ENCODE results near the gene THAP3. TPM values are rescaled to one million over a fixed set of nuclear protein-coding genes. Genes with fewer than 3 reads are reported as not detected.
"Not testable (repeated sequence)": the region's sequence is repeated elsewhere in the genome, so short reads cannot be mapped to it uniquely, and the experiment has no call there.

THAP3 gene
- polyA plus RNA-seq, 4 donors, result 14.3 to 35.1 (median 18.0) TPM

GRCh38 chr1:6658359-6659060 lies 33.8 kb downstream of the THAP3 start:
- no peak overlapping the region for H3K4me3 ChIP-seq (ENCODE audit: low read depth in 1 of 3, low read length in 3 of 3)
- peaks cover 3 to 23% (median 4%) of the 10 kb centered on the region in 3 donors for H3K36me3 ChIP-seq (ENCODE audit: control insufficient read depth in 3 of 3, insufficient read depth in 2 of 3, low read depth in 1 of 3, low read length in 3 of 3)
- FAIRE-seq (no peak), DNase-seq (peak; percentile 40 to 43)
- H3K9me3 ChIP-seq (ENCODE audit: control insufficient read depth in 2 of 2, insufficient read depth in 1 of 2, low read depth in 1 of 2, low read length in 1 of 2), result no peaks in the 10 kb centered on the region
- 49 to 68% (median 52%) methylated on average over 5 of the region's 5 CpGs for WGBS, 3 donors
- H3K4me1 ChIP-seq (ENCODE audit: control insufficient read depth in 3 of 3, insufficient read depth in 2 of 3, low read depth in 1 of 3, low read length in 2 of 3), result no peaks in the 10 kb centered on the region
- peak overlapping the region in 1 of 3 donors; percentile 38 for H3K27ac ChIP-seq (ENCODE audit: low read depth in 1 of 3, low read length in 2 of 3)
- no peaks in the 10 kb centered on the region for H3K27me3 ChIP-seq (ENCODE audit: control insufficient read depth in 3 of 3, insufficient read depth in 3 of 3, low read length in 3 of 3)

- Histone ChIP-seq H3K4me3 (ENCODE audit: low read depth in 1 of 3, low read length in 3 of 3) (no peak overlapping the region), H3K27ac (ENCODE audit: low read depth in 1 of 3, low read length in 2 of 3) (no peak overlapping the region), H3K4me1 (ENCODE audit: control insufficient read depth in 3 of 3, insufficient read depth in 2 of 3, low read depth in 1 of 3, low read length in 2 of 3) (no peaks in the 10 kb centered on the region), H3K27me3 (ENCODE audit: control insufficient read depth in 3 of 3, insufficient read depth in 3 of 3, low read length in 3 of 3) (no peaks in the 10 kb centered on the region), H3K36me3 (ENCODE audit: control insufficient read depth in 3 of 3, insufficient read depth in 2 of 3, low read depth in 1 of 3, low read length in 3 of 3) (peaks cover 0 to 27% (median 5%) of the 10 kb centered on the region in 3 donors), H3K9me3 (ENCODE audit: control insufficient read depth in 2 of 2, insufficient read depth in 1 of 2, low read depth in 1 of 2, low read length in 1 of 2) (no peaks in the 10 kb centered on the region)
- FAIRE-seq, result no peak
- no peak for DNase-seq
- 81 to 89% (median 87%) methylated on average over 7 of the region's 7 CpGs for WGBS, 3 donors
Measured at GRCh38 chr1:6660415-6661049, 35.9 kb downstream of the THAP3 start.

GRCh38 chr1:6662468-6662867 lies 37.8 kb downstream of the THAP3 start:
- WGBS, 3 donors, result 96 to 100% (median 100%) methylated on average over 7 of the region's 7 CpGs
- H3K36me3 ChIP-seq (ENCODE audit: control insufficient read depth in 3 of 3, insufficient read depth in 2 of 3, low read depth in 1 of 3, low read length in 3 of 3), result peaks cover 7 to 33% (median 7%) of the 10 kb centered on the region in 3 donors
- not testable (repeated sequence) for FAIRE-seq; H3K27me3 ChIP-seq (ENCODE audit: control insufficient read depth in 3 of 3, insufficient read depth in 3 of 3, low read length in 3 of 3); H3K9me3 ChIP-seq (ENCODE audit: control insufficient read depth in 2 of 2, insufficient read depth in 1 of 2, low read depth in 1 of 2, low read length in 1 of 2); H3K4me1 ChIP-seq (ENCODE audit: control insufficient read depth in 3 of 3, insufficient read depth in 2 of 3, low read depth in 1 of 3, low read length in 2 of 3); H3K4me3 ChIP-seq (ENCODE audit: low read depth in 1 of 3, low read length in 3 of 3); DNase-seq; H3K27ac ChIP-seq (ENCODE audit: low read depth in 1 of 3, low read length in 2 of 3)

- H3K36me3 ChIP-seq (ENCODE audit: control insufficient read depth in 3 of 3, insufficient read depth in 2 of 3, low read depth in 1 of 3, low read length in 3 of 3), result peaks cover 5 to 36% (median 7%) of the 10 kb centered on the region in 3 donors
- H3K27me3 ChIP-seq (ENCODE audit: control insufficient read depth in 3 of 3, insufficient read depth in 3 of 3, low read length in 3 of 3), result no peaks in the 10 kb centered on the region
- no peaks in the 10 kb centered on the region for H3K9me3 ChIP-seq (ENCODE audit: control insufficient read depth in 2 of 2, insufficient read depth in 1 of 2, low read depth in 1 of 2, low read length in 1 of 2)
- no peak overlapping the region for H3K4me3 ChIP-seq (ENCODE audit: low read depth in 1 of 3, low read length in 3 of 3)
- no peak for DNase-seq
- FAIRE-seq, result no peak
- no peaks in the 10 kb centered on the region for H3K4me1 ChIP-seq (ENCODE audit: control insufficient read depth in 3 of 3, insufficient read depth in 2 of 3, low read depth in 1 of 3, low read length in 2 of 3)
- WGBS, 3 donors, result 91 to 95% (median 92%) methylated on average over 5 of the region's 5 CpGs
- H3K27ac ChIP-seq (ENCODE audit: low read depth in 1 of 3, low read length in 2 of 3), result no peak overlapping the region
Measured at GRCh38 chr1:6666696-6667095, 42.0 kb downstream of the THAP3 start.

GRCh38 chr1:6667139-6667538 lies 42.5 kb downstream of the THAP3 start:
- WGBS, 3 donors, result 95 to 98% (median 97%) methylated on average over 6 of the region's 6 CpGs
- DNase-seq (no peak), FAIRE-seq (no peak)
- Histone ChIP-seq H3K27me3 (ENCODE audit: control insufficient read depth in 3 of 3, insufficient read depth in 3 of 3, low read length in 3 of 3) (no peaks in the 10 kb centered on the region), H3K27ac (ENCODE audit: low read depth in 1 of 3, low read length in 2 of 3) (no peak overlapping the region), H3K4me3 (ENCODE audit: low read depth in 1 of 3, low read length in 3 of 3) (no peak overlapping the region), H3K9me3 (ENCODE audit: control insufficient read depth in 2 of 2, insufficient read depth in 1 of 2, low read depth in 1 of 2, low read length in 1 of 2) (no peaks in the 10 kb centered on the region), H3K36me3 (ENCODE audit: control insufficient read depth in 3 of 3, insufficient read depth in 2 of 3, low read depth in 1 of 3, low read length in 3 of 3) (peaks cover 5 to 38% (median 7%) of the 10 kb centered on the region in 3 donors), H3K4me1 (ENCODE audit: control insufficient read depth in 3 of 3, insufficient read depth in 2 of 3, low read depth in 1 of 3, low read length in 2 of 3) (no peaks in the 10 kb centered on the region)

- DNase-seq (no peak), FAIRE-seq (no peak)
- Histone ChIP-seq H3K27me3 (ENCODE audit: control insufficient read depth in 3 of 3, insufficient read depth in 3 of 3, low read length in 3 of 3) (no peaks in the 10 kb centered on the region), H3K4me1 (ENCODE audit: control insufficient read depth in 3 of 3, insufficient read depth in 2 of 3, low read depth in 1 of 3, low read length in 2 of 3) (no peaks in the 10 kb centered on the region), H3K36me3 (ENCODE audit: control insufficient read depth in 3 of 3, insufficient read depth in 2 of 3, low read depth in 1 of 3, low read length in 3 of 3) (peaks cover 7 to 36% (median 7%) of the 10 kb centered on the region in 3 donors), H3K27ac (ENCODE audit: low read depth in 1 of 3, low read length in 2 of 3) (no peak overlapping the region), H3K4me3 (ENCODE audit: low read depth in 1 of 3, low read length in 3 of 3) (no peak overlapping the region), H3K9me3 (ENCODE audit: control insufficient read depth in 2 of 2, insufficient read depth in 1 of 2, low read depth in 1 of 2, low read length in 1 of 2) (no peaks in the 10 kb centered on the region)
- 96 to 98% (median 98%) methylated on average over 9 of the region's 9 CpGs for WGBS, 3 donors
Measured at GRCh38 chr1:6668503-6668902, 43.8 kb downstream of the THAP3 start.

- no peaks in the 10 kb centered on the region for H3K27me3 ChIP-seq (ENCODE audit: control insufficient read depth in 3 of 3, insufficient read depth in 3 of 3, low read length in 3 of 3)
- H3K27ac ChIP-seq (ENCODE audit: low read depth in 1 of 3, low read length in 2 of 3), result no peak overlapping the region
- no peaks in the 10 kb centered on the region for H3K4me1 ChIP-seq (ENCODE audit: control insufficient read depth in 3 of 3, insufficient read depth in 2 of 3, low read depth in 1 of 3, low read length in 2 of 3)
- H3K9me3 ChIP-seq (ENCODE audit: control insufficient read depth in 2 of 2, insufficient read depth in 1 of 2, low read depth in 1 of 2, low read length in 1 of 2), result no peaks in the 10 kb centered on the region
- WGBS, 3 donors, result 94 to 98% (median 95%) methylated on average over 2 of the region's 2 CpGs
- H3K36me3 ChIP-seq (ENCODE audit: control insufficient read depth in 3 of 3, insufficient read depth in 2 of 3, low read depth in 1 of 3, low read length in 3 of 3), result peaks cover 6 to 29% (median 10%) of the 10 kb centered on the region in 3 donors
- DNase-seq, result no peak
- H3K4me3 ChIP-seq (ENCODE audit: low read depth in 1 of 3, low read length in 3 of 3), result no peak overlapping the region
- FAIRE-seq, result no peak
Measured at GRCh38 chr1:6672558-6672957, 47.9 kb downstream of the THAP3 start.

GRCh38 chr1:6673816-6674398 lies 49.2 kb downstream of the THAP3 start:
- Histone ChIP-seq H3K36me3 (ENCODE audit: control insufficient read depth in 3 of 3, insufficient read depth in 2 of 3, low read depth in 1 of 3, low read length in 3 of 3) (peaks cover 9 to 29% (median 10%) of the 10 kb centered on the region in 3 donors), H3K4me1 (ENCODE audit: control insufficient read depth in 3 of 3, insufficient read depth in 2 of 3, low read depth in 1 of 3, low read length in 2 of 3) (no peaks in the 10 kb centered on the region), H3K4me3 (ENCODE audit: low read depth in 1 of 3, low read length in 3 of 3) (no peak overlapping the region), H3K27ac (ENCODE audit: low read depth in 1 of 3, low read length in 2 of 3) (no peak overlapping the region), H3K27me3 (ENCODE audit: control insufficient read depth in 3 of 3, insufficient read depth in 3 of 3, low read length in 3 of 3) (no peaks in the 10 kb centered on the region), H3K9me3 (ENCODE audit: control insufficient read depth in 2 of 2, insufficient read depth in 1 of 2, low read depth in 1 of 2, low read length in 1 of 2) (no peaks in the 10 kb centered on the region)
- DNase-seq (no peak), FAIRE-seq (no peak)
- WGBS, 3 donors, result 85 to 94% (median 94%) methylated on average over 5 of the region's 5 CpGs

Measured in small intestine (tissue), 7 donors.